Muscle of leg (tissue), 11 donors: ENCODE results near the gene CRYGN. TPM values are rescaled to one million over a fixed set of nuclear protein-coding genes. Genes with fewer than 3 reads are reported as not detected.
A peak's percentile ranks its signal among the peaks of the same experiment; 100 is the strongest.

Experiments
- DNase-seq: peaks from one replicate; pipeline ENCODE4 v3.0.0; 2013
- H3K27ac ChIP-seq: one replicate; pipeline ENCODE4 v1.5.1; 2013; ENCODE audit warnings: mild to moderate bottlenecking, low read length, control low read depth
- H3K27me3 ChIP-seq: one replicate; pipeline ENCODE4 v1.6.1; 2013; ENCODE audit warnings: low read length; ENCODE audit not compliant: control insufficient read depth, insufficient read depth
- H3K36me3 ChIP-seq: one replicate; pipeline ENCODE4 v1.6.1; 2013; ENCODE audit warnings: low read length; ENCODE audit not compliant: control insufficient read depth, insufficient read depth
- H3K4me1 ChIP-seq: one replicate; pipeline ENCODE4 v1.6.1; 2013; ENCODE audit warnings: low read length; ENCODE audit not compliant: control insufficient read depth, insufficient read depth
- H3K4me3 ChIP-seq: one replicate; pipeline ENCODE4 v1.5.1; 2013; ENCODE audit warnings: low read length, control low read depth
- H3K9me3 ChIP-seq: replicated peaks from 2 replicates; pipeline ENCODE4 v1.6.1; 2013; ENCODE audit warnings: low read depth, low read length; ENCODE audit not compliant: control insufficient read depth
- WGBS: methylation state at CpG from one replicate; pipeline ENCODE4 v1.1.5; 2013; ENCODE audit warnings: missing lambda C conversion rate; ENCODE audit not compliant: insufficient coverage; 5-methylcytosine and 5-hydroxymethylcytosine counted together
- polyA plus RNA-seq, 8 donors: library from polyadenylated mRNA; unstranded; fragments of 120-200 nt; gene quantifications; one replicate each; pipeline versions ENCODE4 v1.2.1 to v1.2.3, GENCODE V29; 2013; ENCODE audit warnings: inconsistent platforms in 1 of 8, low replicate concordance in 1 of 8; ENCODE audit not compliant: insufficient read length in 8 of 8, insufficient read depth in 1 of 8
- total RNA-seq: library from RNA; stranded (reverse); fragments of 120-200 nt; gene quantifications from one replicate; pipeline ENCODE4 v1.2.4, GENCODE V29; 2013

CRYGN gene
- total and polyA plus RNA-seq, 9 donors = 0.05 to 0.41 (median 0.12) TPM; not detected in 3

- Histone ChIP-seq H3K4me1 (peaks cover 33% of the 10 kb centered on the region), H3K27me3 (peaks cover 4% of the 10 kb centered on the region), H3K4me3 (no peak overlapping the region), H3K27ac (no peak overlapping the region), H3K36me3 (no peaks in the 10 kb centered on the region), H3K9me3 (peaks cover under 1% of the 10 kb centered on the region)
- DNase-seq = no peak
- 85% methylated on average over 19 of the region's 23 CpGs for WGBS
These were observed 12.8 kb downstream of the CRYGN start for GRCh38 chr7:151426904-151427704.

- H3K9me3 ChIP-seq = peaks cover 5% of the 10 kb centered on the region
- H3K27me3 ChIP-seq = peaks cover 4% of the 10 kb centered on the region
- 29% methylated on average over 8 of the region's 14 CpGs for WGBS
- peak; percentile 85 for DNase-seq
- peaks cover 33% of the 10 kb centered on the region for H3K4me1 ChIP-seq
- no peaks in the 10 kb centered on the region for H3K36me3 ChIP-seq
- no peak overlapping the region for H3K27ac ChIP-seq
- no peak overlapping the region for H3K4me3 ChIP-seq
These were observed 13.5 kb downstream of the CRYGN start for GRCh38 chr7:151426441-151426903.

DNA sequence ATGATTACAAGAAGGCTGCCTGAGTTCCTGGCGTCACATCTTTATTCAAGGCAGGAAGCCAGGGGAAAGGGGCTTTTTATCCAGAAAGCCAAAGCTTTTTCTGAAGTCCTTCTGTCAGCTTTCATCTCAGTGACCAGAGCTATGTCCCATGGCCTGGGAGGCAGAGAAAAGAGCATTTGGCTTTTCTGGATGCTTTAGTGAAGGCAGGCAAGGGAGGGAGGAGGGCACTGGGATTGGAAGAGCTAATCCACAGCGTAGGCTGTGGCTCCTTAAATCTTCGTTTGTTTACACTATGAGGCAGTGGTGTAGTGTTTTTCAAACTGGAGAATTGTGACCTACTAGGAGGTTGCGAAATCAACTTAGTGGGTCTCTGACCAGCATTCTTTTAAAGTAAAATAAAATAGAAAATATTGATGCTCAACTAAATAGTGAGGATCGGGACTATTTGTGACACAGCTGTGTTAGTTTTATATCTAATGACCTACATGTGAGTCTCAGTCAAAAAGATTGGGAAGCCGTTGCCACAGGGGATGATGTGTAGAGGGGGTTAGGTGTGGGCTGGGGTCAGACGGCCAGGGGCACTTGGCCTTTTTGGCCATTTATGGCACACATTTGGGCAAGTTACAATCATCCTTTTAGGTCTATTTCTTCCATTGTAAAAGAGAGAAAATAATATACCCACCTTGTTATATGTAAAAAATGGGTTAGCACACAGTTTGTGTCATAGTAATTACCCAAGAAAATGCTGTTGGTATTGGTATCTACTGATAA, 14.1 kb downstream of the CRYGN start:
- WGBS = no CpG with 5 or more reads among the region's 7 CpGs
- H3K4me3 ChIP-seq = no peak overlapping the region

GRCh38 chr7:151424799-151425198, 15.1 kb downstream of the CRYGN start:
- Histone ChIP-seq H3K27ac (no peak overlapping the region), H3K4me1 (peaks cover 27% of the 10 kb centered on the region), H3K4me3 (no peak overlapping the region), H3K27me3 (peaks cover 4% of the 10 kb centered on the region), H3K36me3 (no peaks in the 10 kb centered on the region), H3K9me3 (peaks cover 5% of the 10 kb centered on the region)
- WGBS = 72% methylated on average over 5 of the region's 5 CpGs
- no peak for DNase-seq

More for the DNA sequence above, 14.1 kb downstream of the CRYGN start:
- H3K27ac ChIP-seq = no peak overlapping the region
- H3K36me3 ChIP-seq = no peaks in the 10 kb centered on the region
- H3K9me3 ChIP-seq = peaks cover 5% of the 10 kb centered on the region
- H3K27me3 ChIP-seq = peaks cover 4% of the 10 kb centered on the region
- H3K4me1 ChIP-seq = peaks cover 33% of the 10 kb centered on the region
- DNase-seq = no peak

- peaks cover 4% of the 10 kb centered on the region for H3K27me3 ChIP-seq
- no peak overlapping the region for H3K27ac ChIP-seq
- 69% methylated on average over 2 of the region's 5 CpGs for WGBS
- DNase-seq = no peak
- no peak overlapping the region for H3K4me3 ChIP-seq
- H3K9me3 ChIP-seq = peaks cover 8% of the 10 kb centered on the region
- H3K4me1 ChIP-seq = peaks cover 19% of the 10 kb centered on the region
- H3K36me3 ChIP-seq = no peaks in the 10 kb centered on the region
These were observed 16.0 kb downstream of the CRYGN start for GRCh38 chr7:151423936-151424335.

DNA sequence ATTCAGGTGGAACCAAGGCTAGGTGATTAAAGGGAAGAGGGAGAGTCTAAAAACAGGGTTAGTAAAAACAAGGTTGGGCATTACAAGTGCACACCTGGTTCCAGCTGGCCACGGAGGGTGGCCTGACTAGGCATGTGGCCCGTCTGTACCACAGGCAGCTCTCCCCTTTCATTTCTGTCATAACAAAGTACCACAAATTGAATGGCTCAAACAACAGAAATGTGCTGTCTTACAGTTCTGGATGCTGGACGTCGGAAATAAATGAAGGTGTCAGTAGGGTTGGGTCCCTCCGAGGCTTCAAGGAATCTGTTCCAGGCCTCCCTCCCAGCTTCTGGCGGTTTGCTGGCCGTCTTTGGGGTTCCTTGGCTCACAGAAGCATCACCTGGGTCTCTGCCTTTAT, 16.7 kb downstream of the CRYGN start:
- no peak for DNase-seq
- H3K9me3 ChIP-seq = peaks cover 8% of the 10 kb centered on the region
- H3K4me1 ChIP-seq = peaks cover 13% of the 10 kb centered on the region
- 72% methylated on average over 7 of the region's 7 CpGs for WGBS
- H3K4me3 ChIP-seq = no peak overlapping the region
- H3K27me3 ChIP-seq = peaks cover 4% of the 10 kb centered on the region
- H3K27ac ChIP-seq = no peak overlapping the region
- H3K36me3 ChIP-seq = no peaks in the 10 kb centered on the region

DNA sequence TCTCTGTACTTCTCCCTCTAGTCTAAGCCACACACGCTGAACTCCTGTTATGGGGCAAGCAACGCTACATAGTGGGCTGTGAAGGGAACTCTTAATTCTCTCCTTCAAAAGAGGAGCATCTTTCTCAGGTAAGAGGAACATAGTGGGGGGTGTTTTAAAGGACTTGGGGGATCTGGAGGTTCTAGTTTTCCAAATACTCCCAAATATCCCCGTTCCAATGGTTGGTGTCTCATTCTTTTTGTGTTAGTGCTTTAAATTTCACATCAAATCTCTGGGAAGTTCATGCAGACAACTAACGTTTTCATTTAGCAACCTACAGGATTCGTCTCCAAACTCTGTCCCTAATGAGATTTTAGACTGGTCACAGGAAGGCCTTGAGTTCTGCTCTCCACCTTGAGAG, 17.7 kb downstream of the CRYGN start:
- 88% methylated on average over 2 of the region's 5 CpGs for WGBS
- no peaks in the 10 kb centered on the region for H3K27me3 ChIP-seq
- peaks cover 8% of the 10 kb centered on the region for H3K9me3 ChIP-seq
- no peak overlapping the region for H3K4me3 ChIP-seq
- no peaks in the 10 kb centered on the region for H3K36me3 ChIP-seq
- DNase-seq = no peak
- H3K4me1 ChIP-seq = peaks cover 8% of the 10 kb centered on the region
- no peak overlapping the region for H3K27ac ChIP-seq

DNA sequence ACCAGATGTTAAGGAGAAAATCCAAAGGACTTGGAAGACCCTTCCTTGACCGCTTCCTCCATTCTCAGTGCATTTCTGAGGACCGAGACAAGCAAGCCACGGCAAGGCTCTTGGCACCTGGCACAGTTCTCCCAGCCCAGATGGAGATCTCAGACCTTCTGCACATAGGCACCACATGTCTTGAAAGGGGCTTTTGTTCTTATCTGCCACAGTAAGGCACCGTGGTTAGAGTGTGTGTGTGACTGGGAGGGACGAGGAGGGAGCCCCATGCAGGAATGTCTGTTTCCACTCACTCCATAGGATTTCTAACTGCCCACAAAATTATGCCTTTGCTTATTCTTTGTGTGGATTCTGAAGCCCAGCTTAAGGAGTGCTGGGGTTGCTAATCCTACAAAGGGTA, 19.8 kb downstream of the CRYGN start:
- peaks cover 6% of the 10 kb centered on the region for H3K27me3 ChIP-seq
- peaks cover 5% of the 10 kb centered on the region for H3K4me1 ChIP-seq
- H3K27ac ChIP-seq = no peak overlapping the region
- no peaks in the 10 kb centered on the region for H3K36me3 ChIP-seq
- no peak overlapping the region for H3K4me3 ChIP-seq
- H3K9me3 ChIP-seq = peaks cover 8% of the 10 kb centered on the region
- DNase-seq = no peak
- 77% methylated on average over 3 of the region's 5 CpGs for WGBS

GRCh38 chr7:151416941-151417315, 23.0 kb downstream of the CRYGN start:
- Histone ChIP-seq H3K9me3 (peaks cover 6% of the 10 kb centered on the region), H3K36me3 (no peaks in the 10 kb centered on the region), H3K27ac (no peak overlapping the region), H3K4me1 (peaks cover 5% of the 10 kb centered on the region), H3K4me3 (no peak overlapping the region), H3K27me3 (peaks cover 15% of the 10 kb centered on the region)
- DNase-seq = peak; percentile 63
- WGBS = 15% methylated on average over 10 of the region's 11 CpGs
